GM23248 (cell line): ENCODE results near the gene INPP5A.

ENCODE experiments used
- EZH2 ChIP-seq: fragments of 200-600 bp; sonication (generic); IDR thresholded peaks from 2 replicates; pipeline ENCODE4 v1.6.1; 2018; ENCODE audit warnings: antibody characterized with exemption, mild to moderate bottlenecking; ENCODE audit not compliant: insufficient read depth, poor library complexity, severe bottlenecking
- EZH2phosphoT487 ChIP-seq: fragments of 200-600 bp; sonication (generic); IDR thresholded peaks from 2 replicates; pipeline ENCODE4 v1.6.1; 2018; ENCODE audit warnings: antibody characterized with exemption, moderate library complexity, mild to moderate bottlenecking, low read depth; ENCODE audit not compliant: insufficient read depth

GRCh38 chr10:132550366-132551092 is 12.9 kb downstream of the INPP5A start:
- TF ChIP-seq EZH2 (no peak), EZH2phosphoT487 (no peak)
